Motor neuron (in vitro differentiated cells): ENCODE results near the gene SLC41A2. TPM values are rescaled to one million over a fixed set of nuclear protein-coding genes. Genes with fewer than 3 reads are reported as not detected.
A peak's percentile ranks its signal among the peaks of the same experiment; 100 is the strongest.
"Not testable (repeated sequence)": the region's sequence is repeated elsewhere in the genome, so short reads cannot be mapped to it uniquely, and the experiment has no call there.

Experiments
- ATAC-seq, 8 experiments: fragments of 200-7000 bp; cut with Tn5 transposase; replicated peaks in 6 of 8; 2 replicates each; pipeline ENCODE4 v1.8.0; 2021; ENCODE audit warnings: mild to moderate bottlenecking in 8 of 8, moderate library complexity in 8 of 8
- H3K27ac ChIP-seq, 2 donors: fragments of 250-450 bp; sonication (Bioruptor Pico); 2 replicates each; pipeline ENCODE4 v1.9.0; 2021; ENCODE audit warnings: antibody characterized with exemption in 2 of 2, mild to moderate bottlenecking in 2 of 2, moderate library complexity in 1 of 2
- H3K4me1 ChIP-seq, 2 donors: fragments of 250-450 bp; sonication (Bioruptor Pico); replicated peaks in 1 of 2; 2 replicates each; pipeline ENCODE4 v1.6.1; 2021; ENCODE audit warnings: antibody characterized with exemption in 2 of 2, mild to moderate bottlenecking in 2 of 2, moderate library complexity in 1 of 2
- H3K4me3 ChIP-seq, 5 donors: fragments of 250-450 bp; sonication (Bioruptor Pico); 2 replicates each; pipeline ENCODE4 v1.9.0; 2021; ENCODE audit warnings: antibody characterized with exemption in 5 of 5, mild to moderate bottlenecking in 5 of 5, moderate library complexity in 4 of 5
- WGBS, 10 experiments: fragments of 450-650 bp; shearing (Covaris generic); methylation state at CpG; one replicate each; pipeline ENCODE4 v1.0.0; 2022; 5-methylcytosine and 5-hydroxymethylcytosine counted together
- in situ Hi-C, 9 experiments: fragments of 400-800 bp; cut with MboI; loops; one replicate each; pipeline ENCODE4 v1.15.0; 2021; ENCODE audit warnings: low sequenced_read_pairs in 9 of 9, low pct_unique_long_range_greater_than_20kb in 2 of 9; ENCODE audit not compliant: unreplicated experiment in 9 of 9
- total RNA-seq, 8 experiments: library from RNA; unstranded; fragments of 300-600 nt; gene quantifications; 2 replicates each; pipeline versions ENCODE4 v1.2.3 to v1.2.4, GENCODE V29; 2022

Gene SLC41A2
- total RNA-seq: 10 to 100 TPM in 7 of 8 experiments, 1 to 10 TPM in 1; 6.4 to 45.1 (median 16.9) TPM

GRCh38 chr12:104958001-104958804, at the start of gene SLC41A2:
Gene SLC41A2 (minus strand): TSS chr12:104958290. CDS start chr12:104928527, 29,763 bp downstream.
- peak; percentile 73 to 90 (median 82) for ATAC-seq
- H3K27ac ChIP-seq: peak within 1 kb of the TSS; percentile 84 to 86
- 0 to 3% (median 0%) methylated on average over 1 to 6 of the region's 83 CpGs; no CpG with 5 or more reads in 7 of the 10 experiments for WGBS, 10 experiments
- peak within 1 kb of the TSS; percentile 67 to 99 (median 86) for H3K4me3 ChIP-seq
- in situ Hi-C loops: loop anchor here in 1 of 9 experiments (25.0 kb wide), 1 partner anchor 96 kb away; no protein-coding TSS in a partner anchor
- H3K4me1 ChIP-seq: peaks cover 10 to 24% of the 10 kb centered on the region in 2 donors

GRCh38 chr12:105001476-105001875, 43.4 kb upstream of the SLC41A2 start:
- Histone ChIP-seq H3K4me3 (no peak overlapping the region), H3K4me1 (no peaks in the 10 kb centered on the region), H3K27ac (no peak overlapping the region)
- no peak for ATAC-seq
- in situ Hi-C loops: no loop called here

GRCh38 chr12:104999347-104999685, 41.2 kb upstream of the SLC41A2 start:
- in situ Hi-C loops: no loop called here

GRCh38 chr12:104998423-104999346, 40.6 kb upstream of the SLC41A2 start:
- Histone ChIP-seq H3K4me3 (no peak overlapping the region), H3K27ac (no peak overlapping the region), H3K4me1 (no peaks in the 10 kb centered on the region)
- in situ Hi-C loops: no loop called here
- no peak for ATAC-seq
- 60 to 100% (median 100%) methylated on average over 1 to 5 of the region's 15 CpGs; no CpG with 5 or more reads in 2 of the 10 experiments for WGBS, 10 experiments

More at GRCh38 chr12:104999347-104999685, 41.2 kb upstream of the SLC41A2 start:
- Histone ChIP-seq H3K27ac (no peak overlapping the region), H3K4me1 (no peaks in the 10 kb centered on the region), H3K4me3 (no peak overlapping the region)
- 83 to 90% methylated on average over 1 to 2 of the region's 7 CpGs; no CpG with 5 or more reads in 8 of the 10 experiments for WGBS, 10 experiments
- no peak for ATAC-seq

- no peak for ATAC-seq
- Histone ChIP-seq H3K27ac (no peak overlapping the region), H3K4me3 (no peak overlapping the region), H3K4me1 (no peaks in the 10 kb centered on the region)
- WGBS, 10 experiments: 90 to 100% (median 96%) methylated on average over 2 to 3 of the region's 3 CpGs; no CpG with 5 or more reads in 1 of the 10 experiments
- in situ Hi-C loops: no loop called here
Measured at GRCh38 chr12:104997541-104997940, 39.5 kb upstream of the SLC41A2 start.

- H3K27ac ChIP-seq: no peak overlapping the region
- no peaks in the 10 kb centered on the region for H3K4me1 ChIP-seq
- 91 to 100% (median 95%) methylated on average over 1 to 3 of the region's 3 CpGs; no CpG with 5 or more reads in 1 of the 10 experiments for WGBS, 10 experiments
- H3K4me3 ChIP-seq: no peak overlapping the region
- in situ Hi-C loops: no loop called here
- no peak for ATAC-seq
Measured at GRCh38 chr12:104994336-104994735, 36.2 kb upstream of the SLC41A2 start.

- 64 to 100% (median 87%) methylated on average over 1 to 3 of the region's 3 CpGs for WGBS, 10 experiments
- Histone ChIP-seq H3K4me3 (no peak overlapping the region), H3K27ac (no peak overlapping the region), H3K4me1 (peaks cover 11% of the 10 kb centered on the region in 2 donors)
- ATAC-seq: no peak
- in situ Hi-C loops: no loop called here
Measured at GRCh38 chr12:104991565-104992128, 33.6 kb upstream of the SLC41A2 start.

GRCh38 chr12:104990950-104991349, 32.9 kb upstream of the SLC41A2 start:
- WGBS, 10 experiments: 95 to 100% (median 100%) methylated on average over 1 to 4 of the region's 4 CpGs; no CpG with 5 or more reads in 3 of the 10 experiments
- ATAC-seq: no peak
- Histone ChIP-seq H3K4me3 (no peak overlapping the region), H3K4me1 (peaks cover 11% of the 10 kb centered on the region in 2 donors), H3K27ac (no peak overlapping the region)
- in situ Hi-C loops: no loop called here

GRCh38 chr12:104986022-104986941, 28.2 kb upstream of the SLC41A2 start, which contains the start of gene NOPCHAP1:
Gene NOPCHAP1 (plus strand): TSS chr12:104986316. CDS start chr12:104986353, 37 bp downstream.
- Histone ChIP-seq H3K27ac (peak within 1 kb of the TSS; percentile 37 to 71), H3K4me3 (peak within 1 kb of the TSS; percentile 62 to 95 (median 73)), H3K4me1 (peaks cover 11 to 15% of the 10 kb centered on the region in 2 donors)
- in situ Hi-C loops: no loop called here
- 0 to 13% (median 1%) methylated on average over 1 to 14 of the region's 59 CpGs for whole genome bisulfite sequencing, 10 experiments
- ATAC-seq: peak; percentile 99 to 100 (median 99)

GRCh38 chr12:104985206-104985605, 27.1 kb upstream of the SLC41A2 start:
- no peak for ATAC-seq
- WGBS, 10 experiments: 50 to 100% (median 86%) methylated on average over 1 to 4 of the region's 4 CpGs; no CpG with 5 or more reads in 2 of the 10 experiments
- Histone ChIP-seq H3K4me3 (no peak overlapping the region), H3K27ac (no peak overlapping the region), H3K4me1 (peaks cover 11 to 15% of the 10 kb centered on the region in 2 donors)
- in situ Hi-C loops: no loop called here

GRCh38 chr12:104977688-104978087, 19.6 kb upstream of the SLC41A2 start:
- H3K4me3 ChIP-seq, ATAC-seq, H3K4me1 ChIP-seq, H3K27ac ChIP-seq, in situ Hi-C loops: not testable (repeated sequence)
- WGBS, 10 experiments: 87 to 100% (median 98%) methylated on average over 1 to 7 of the region's 15 CpGs; no CpG with 5 or more reads in 6 of the 10 experiments

GRCh38 chr12:104976703-104977102, 18.6 kb upstream of the SLC41A2 start:
- WGBS, 10 experiments: 50 to 100% (median 91%) methylated on average over 1 to 6 of the region's 8 CpGs; no CpG with 5 or more reads in 4 of the 10 experiments
- no peak overlapping the region for H3K27ac ChIP-seq
- in situ Hi-C loops: no loop called here
- peaks cover 0 to 4% of the 10 kb centered on the region in 2 donors for H3K4me1 ChIP-seq
- H3K4me3 ChIP-seq: no peak overlapping the region
- no peak for ATAC-seq
